Stimulated activated CD4-positive, alpha-beta T cell treated with anti-CD3 and anti-CD28 coated beads, TNF-alpha, amount 100 ng/mL, for 4 hours (primary cell): ENCODE data around the gene ONECUT2.

Experiments used
- DNase-seq, 3 experiments: peaks; one replicate each; pipeline ENCODE4 v3.0.0-alpha.2; 2020; ENCODE audit warnings: low read depth in 3 of 3

The ONECUT2 gene

GRCh38 chr18:57529151-57529550, 94.0 kb downstream of the ONECUT2 start:
- no peak for DNase-seq

- no peak for DNase-seq
Measured at GRCh38 chr18:57533006-57533867, 98.1 kb downstream of the ONECUT2 start.

DNA sequence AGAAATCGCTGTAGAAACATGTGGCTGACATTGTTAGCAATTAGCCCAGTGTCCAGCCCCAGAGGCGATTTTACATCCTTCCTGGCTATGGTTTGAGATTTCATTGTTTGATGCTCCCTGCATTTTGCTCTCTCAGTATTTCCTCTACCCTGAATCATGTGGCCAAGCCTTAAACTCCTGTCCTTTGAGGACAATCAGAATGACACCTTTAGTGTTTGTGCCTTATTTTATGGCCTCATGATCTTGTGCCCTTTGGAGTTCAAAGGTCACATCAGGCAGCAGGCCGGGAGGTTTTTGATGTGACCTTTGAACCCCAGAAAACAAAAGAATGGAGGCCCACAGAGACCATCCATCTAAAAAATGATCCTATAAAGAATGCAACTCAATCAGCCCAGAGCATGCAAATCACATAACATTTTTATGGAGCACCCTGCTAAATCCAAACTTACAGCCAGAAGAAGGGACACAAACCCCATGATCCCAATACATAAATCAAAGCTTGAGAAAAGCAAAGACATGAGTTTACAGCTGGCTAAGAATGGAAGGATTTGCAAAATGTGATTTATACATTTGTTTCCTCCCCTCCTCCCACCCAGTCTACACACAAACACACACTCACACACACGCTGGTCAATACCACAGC, 98.8 kb downstream of the ONECUT2 start:
- no peak for DNase-seq

GRCh38 chr18:57534511-57534909, 99.3 kb downstream of the ONECUT2 start:
- no peak for DNase-seq

- DNase-seq, result no peak
Measured at GRCh38 chr18:57538614-57539013, 103.4 kb downstream of the ONECUT2 start.

- DNase-seq, result no peak
Measured at GRCh38 chr18:57539702-57540101, 104.5 kb downstream of the ONECUT2 start.
